Kidney (tissue), 14 donors: ENCODE measurements around the gene PANK4. TPM values are rescaled to one million over a fixed set of nuclear protein-coding genes. Genes with fewer than 3 reads are reported as not detected.
"Not testable (repeated sequence)": the region's sequence is repeated elsewhere in the genome, so short reads cannot be mapped to it uniquely, and the experiment has no call there.

Experiments used
- DNase-seq, 5 donors: peaks; one replicate each; pipeline ENCODE4 v3.0.0-alpha.2; 2013 to 2020
- FAIRE-seq: peaks from 2 replicates; lab custom pipeline; 2012; peaks lifted over from hg19 to GRCh38; lab: Jason Lieb, UNC
- H3K27ac ChIP-seq, 2 donors: one replicate each; pipeline ENCODE4 v1.7.0; 2013; ENCODE audit warnings: low read depth in 2 of 2, low read length in 2 of 2, inconsistent platforms in 1 of 2
- H3K27me3 ChIP-seq: one replicate; pipeline ENCODE4 v1.7.1; 2013; ENCODE audit warnings: low read length, inconsistent platforms; ENCODE audit not compliant: control insufficient read depth, insufficient read depth
- H3K36me3 ChIP-seq, 3 donors: one replicate each; pipeline versions ENCODE4 v1.7.0 to v1.7.1; 2013; ENCODE audit warnings: low read length in 3 of 3, control low read depth in 1 of 3, inconsistent platforms in 1 of 3; ENCODE audit not compliant: insufficient read depth in 3 of 3, control insufficient read depth in 2 of 3
- H3K4me1 ChIP-seq, 3 donors: one replicate each; pipeline versions ENCODE4 v1.7.0 to v1.7.1; 2013; ENCODE audit warnings: low read length in 3 of 3, inconsistent platforms in 1 of 3, low read depth in 1 of 3; ENCODE audit not compliant: control insufficient read depth in 2 of 3, insufficient read depth in 2 of 3
- H3K4me3 ChIP-seq, 3 donors: one replicate each; pipeline versions ENCODE4 v1.7.0 to v1.8.1; 2013; ENCODE audit warnings: low read length in 3 of 3, control low read depth in 1 of 3, inconsistent platforms in 1 of 3
- H3K9ac ChIP-seq, 3 donors: one replicate each; pipeline versions ENCODE4 v1.7.0 to v1.7.1; 2013; ENCODE audit warnings: low read length in 3 of 3, control low read depth in 1 of 3, inconsistent platforms in 1 of 3
- H3K9me3 ChIP-seq, 3 donors: one replicate each; pipeline versions ENCODE4 v1.7.0 to v1.7.1; 2013; ENCODE audit warnings: low read length in 3 of 3, control low read depth in 1 of 3, inconsistent platforms in 1 of 3; ENCODE audit not compliant: control insufficient read depth in 2 of 3, insufficient read depth in 1 of 3
- intact Hi-C: fragments of 100-400 bp; cut with DNase I; formaldehyde crosslinking; loops from one replicate; pipeline ENCODE4 v1.11.1; 2022
- polyA plus RNA-seq: library from polyadenylated mRNA; stranded (reverse); fragments of 350-450 nt; fragmentation: Illumina TruSeq; extraction: RNeasy Lipid Tissue Mini Kit (QIAGEN cat#74804); gene quantifications from one replicate; pipeline ENCODE4 v1.2.3, GENCODE V29; 2014; ENCODE audit warnings: low read depth, low replicate concordance; ENCODE audit not compliant: insufficient read depth
- total RNA-seq: library from RNA; stranded (reverse); fragmentation: NEBNext Ultra II Directional; extraction: Animal tissue kit (Norgen Biotek cat#: 25700); gene quantifications from one replicate; pipeline ENCODE4 v1.2.1, GENCODE V29; 2021
- TF ChIP-seq, protein P1 (sequence below): IDR thresholded peaks from 3 replicates; pipeline ENCODE4 v1.5.1; 2012; ENCODE audit warnings: mild to moderate bottlenecking, moderate library complexity, borderline replicate concordance; ENCODE audit not compliant: insufficient read depth; ENCODE audit errors: extremely low read depth
- donor health status: control.
- donor health status: control.
- donor health status: control.
- donor health status: control.
- donor health status: control.
- donor health status: DM: yes; HTN: yes; CAD: no.
- donor health status: Normal renal cell carcinoma (clear cell type).

The PANK4 gene
- total and polyA plus RNA-seq, 2 donors from 2014 or later: 13.3 to 33.7 TPM

DNA sequence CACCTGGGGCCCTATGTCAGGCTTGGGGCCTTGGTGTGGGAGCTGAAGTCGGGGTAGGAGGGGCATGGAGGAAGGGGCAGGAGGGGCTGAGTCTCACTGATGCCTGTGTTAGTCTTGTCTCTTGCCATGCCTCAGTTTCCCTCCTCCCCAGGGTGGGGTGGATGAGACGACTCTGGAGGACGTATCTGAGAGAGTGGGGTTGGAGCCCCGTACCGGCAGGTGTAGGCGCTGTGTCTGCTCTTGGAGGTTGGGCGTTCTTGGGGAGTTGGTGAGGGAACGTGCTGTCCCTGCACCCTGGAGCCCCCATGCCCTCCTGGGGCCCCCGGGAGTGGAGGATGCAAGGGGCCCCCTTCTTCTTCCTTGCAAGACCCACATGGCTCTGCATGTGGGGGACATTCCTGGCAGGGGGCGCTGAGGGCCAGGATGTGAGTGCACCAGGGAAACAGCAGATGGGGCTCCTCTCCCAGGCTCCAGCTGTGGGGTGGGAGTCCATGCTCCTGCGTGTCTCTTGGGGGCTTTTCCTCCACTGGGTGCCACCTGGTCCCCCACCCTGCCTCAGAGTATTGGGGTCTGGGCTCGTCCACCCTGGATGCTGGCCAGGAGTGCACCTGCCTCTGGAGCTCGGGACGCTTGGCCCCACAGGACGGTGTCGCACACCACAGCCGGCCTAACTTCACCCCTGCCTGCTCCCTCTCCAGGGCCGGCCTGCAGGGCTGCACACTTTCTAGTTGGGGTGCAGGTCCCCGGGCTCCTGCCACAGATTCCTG, 28.4 kb upstream of the PANK4 start:
- Histone ChIP-seq H3K27me3 (no peaks in the 10 kb centered on the region), H3K36me3 (no peaks in the 10 kb centered on the region), H3K27ac (peak overlapping the region; percentile 92 to 94), H3K9ac (no peak overlapping the region), H3K4me1 (peaks cover 0 to 25% (median 13%) of the 10 kb centered on the region in 3 donors), H3K9me3 (no peaks in the 10 kb centered on the region), H3K4me3 (no peak overlapping the region)
- FAIRE-seq (no peak), DNase-seq (peak in 1 of 5 donors; percentile 50)
- TF ChIP-seq, protein P1, sequence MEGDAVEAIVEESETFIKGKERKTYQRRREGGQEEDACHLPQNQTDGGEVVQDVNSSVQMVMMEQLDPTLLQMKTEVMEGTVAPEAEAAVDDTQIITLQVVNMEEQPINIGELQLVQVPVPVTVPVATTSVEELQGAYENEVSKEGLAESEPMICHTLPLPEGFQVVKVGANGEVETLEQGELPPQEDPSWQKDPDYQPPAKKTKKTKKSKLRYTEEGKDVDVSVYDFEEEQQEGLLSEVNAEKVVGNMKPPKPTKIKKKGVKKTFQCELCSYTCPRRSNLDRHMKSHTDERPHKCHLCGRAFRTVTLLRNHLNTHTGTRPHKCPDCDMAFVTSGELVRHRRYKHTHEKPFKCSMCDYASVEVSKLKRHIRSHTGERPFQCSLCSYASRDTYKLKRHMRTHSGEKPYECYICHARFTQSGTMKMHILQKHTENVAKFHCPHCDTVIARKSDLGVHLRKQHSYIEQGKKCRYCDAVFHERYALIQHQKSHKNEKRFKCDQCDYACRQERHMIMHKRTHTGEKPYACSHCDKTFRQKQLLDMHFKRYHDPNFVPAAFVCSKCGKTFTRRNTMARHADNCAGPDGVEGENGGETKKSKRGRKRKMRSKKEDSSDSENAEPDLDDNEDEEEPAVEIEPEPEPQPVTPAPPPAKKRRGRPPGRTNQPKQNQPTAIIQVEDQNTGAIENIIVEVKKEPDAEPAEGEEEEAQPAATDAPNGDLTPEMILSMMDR: peak; percentile 47
- intact Hi-C loops: no loop called here

- TF ChIP-seq, protein P1: no peak
- H3K36me3 ChIP-seq: no peaks in the 10 kb centered on the region
- no peaks in the 10 kb centered on the region for H3K27me3 ChIP-seq
- intact Hi-C loops: no loop called here
- no peak overlapping the region for H3K9ac ChIP-seq
- H3K27ac ChIP-seq: no peak overlapping the region
- H3K4me3 ChIP-seq: no peak overlapping the region
- peaks cover 0 to 29% (median 17%) of the 10 kb centered on the region in 3 donors for H3K4me1 ChIP-seq
- FAIRE-seq (no peak), DNase-seq (no peak)
- no peaks in the 10 kb centered on the region for H3K9me3 ChIP-seq
Measured at GRCh38 chr1:2553871-2554620, 27.6 kb upstream of the PANK4 start.

DNA sequence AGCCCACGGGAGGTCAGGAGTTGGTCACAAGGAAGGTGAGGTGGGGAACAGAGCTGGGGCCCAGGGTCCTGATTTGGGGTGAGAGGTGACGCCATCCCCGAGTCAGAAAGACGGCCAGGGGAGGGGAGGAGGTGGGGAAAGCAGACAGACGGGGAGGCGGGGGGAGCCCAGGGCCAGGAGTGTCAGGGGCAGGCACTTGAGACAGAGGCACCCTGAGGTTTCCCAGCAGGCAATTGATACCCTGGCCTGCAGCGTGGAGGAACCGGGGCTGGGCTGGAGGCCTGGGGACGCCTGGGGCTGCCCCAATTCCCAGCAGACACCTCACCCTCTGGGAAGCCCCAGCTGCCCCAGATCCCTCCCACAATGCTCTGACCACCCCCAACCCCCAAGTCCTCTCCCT, 26.7 kb upstream of the PANK4 start:
- H3K27me3 ChIP-seq, H3K27ac ChIP-seq, H3K36me3 ChIP-seq, intact Hi-C loops, FAIRE-seq, DNase-seq, H3K4me3 ChIP-seq, H3K9ac ChIP-seq, H3K9me3 ChIP-seq: not testable (repeated sequence)
- peaks cover 0 to 28% (median 22%) of the 10 kb centered on the region in 3 donors for H3K4me1 ChIP-seq

DNA sequence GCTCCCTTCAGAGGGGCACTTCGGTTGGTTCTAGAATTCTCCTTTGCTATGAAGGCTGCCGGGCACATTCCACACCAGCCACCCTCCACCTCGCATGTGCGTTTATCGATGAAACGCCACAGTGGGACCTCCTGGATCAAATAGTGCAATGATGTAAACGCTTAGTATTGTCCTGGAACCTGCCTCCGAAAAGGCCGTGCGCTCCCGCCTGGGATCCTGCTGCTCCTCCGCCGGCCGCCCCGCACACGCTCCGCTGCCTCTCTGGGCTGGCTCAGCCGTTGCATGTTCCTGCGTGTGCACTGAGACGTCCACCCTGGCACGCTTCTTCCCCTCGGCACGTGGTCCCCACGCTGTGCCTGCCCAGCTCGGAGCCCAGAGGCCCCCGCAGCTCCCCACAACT, 25.8 kb upstream of the PANK4 start:
- Histone ChIP-seq H3K27ac (no peak overlapping the region), H3K27me3 (no peaks in the 10 kb centered on the region), H3K9ac (no peak overlapping the region), H3K4me3 (no peak overlapping the region), H3K9me3 (no peaks in the 10 kb centered on the region), H3K4me1 (peaks cover 0 to 29% (median 26%) of the 10 kb centered on the region in 3 donors), H3K36me3 (no peaks in the 10 kb centered on the region)
- FAIRE-seq (no peak), DNase-seq (peak in 1 of 5 donors; percentile 62)
- intact Hi-C loops: no loop called here
- TF ChIP-seq, protein P1: no peak

- DNase-seq, intact Hi-C loops, H3K9me3 ChIP-seq, H3K27me3 ChIP-seq, H3K4me3 ChIP-seq, H3K27ac ChIP-seq, H3K36me3 ChIP-seq, FAIRE-seq, H3K9ac ChIP-seq: not testable (repeated sequence)
- H3K4me1 ChIP-seq: peaks cover 0 to 30% (median 27%) of the 10 kb centered on the region in 3 donors
Measured at GRCh38 chr1:2551544-2551943, 25.1 kb upstream of the PANK4 start.

- not testable (repeated sequence) for DNase-seq
Measured at GRCh38 chr1:2550309-2550861, 24.0 kb upstream of the PANK4 start.

More at GRCh38 chr1:2550309-2550861, 24.0 kb upstream of the PANK4 start:
- peaks cover 0 to 28% (median 23%) of the 10 kb centered on the region in 3 donors for H3K4me1 ChIP-seq
- intact Hi-C loops, H3K27me3 ChIP-seq, H3K4me3 ChIP-seq, H3K36me3 ChIP-seq, H3K9ac ChIP-seq, H3K27ac ChIP-seq, FAIRE-seq, H3K9me3 ChIP-seq: not testable (repeated sequence)
